WERI-Rb-1 (cell line): ENCODE data around the gene HASPIN.

Experiments
- DNase-seq: peaks from one replicate; pipeline ENCODE4 v3.0.0-alpha.2; 2020
- H3K27ac ChIP-seq: fragments of 250-450 bp; sonication (Bioruptor Pico); 2 replicates; pipeline ENCODE4 v1.5.1; 2020; ENCODE audit warnings: mild to moderate bottlenecking, moderate library complexity
- H3K27me3 ChIP-seq: fragments of 250-450 bp; sonication (Bioruptor Pico); 2 replicates; pipeline ENCODE4 v1.5.1; 2021; ENCODE audit warnings: mild to moderate bottlenecking, low read depth, moderate library complexity; ENCODE audit not compliant: insufficient read depth, severe bottlenecking
- H3K36me3 ChIP-seq: fragments of 250-450 bp; sonication (Bioruptor Pico); 2 replicates; pipeline ENCODE4 v1.5.1; 2020; ENCODE audit warnings: mild to moderate bottlenecking, moderate library complexity
- H3K4me3 ChIP-seq: 2 replicates; pipeline ENCODE4 v1.5.1; 2011; ENCODE audit warnings: low read depth, mild to moderate bottlenecking, control low read depth, low read length
- H3K9me3 ChIP-seq: fragments of 250-450 bp; sonication (Bioruptor Pico); 2 replicates; pipeline ENCODE4 v1.5.1; 2021; ENCODE audit warnings: mild to moderate bottlenecking, moderate library complexity; ENCODE audit not compliant: severe bottlenecking
- TF ChIP-seq, protein P1 (sequence below): IDR thresholded peaks from 2 replicates; pipeline ENCODE4 v1.5.1; 2011; ENCODE audit warnings: low read depth, mild to moderate bottlenecking, control low read depth, inconsistent platforms, low read length

HASPIN gene

DNA sequence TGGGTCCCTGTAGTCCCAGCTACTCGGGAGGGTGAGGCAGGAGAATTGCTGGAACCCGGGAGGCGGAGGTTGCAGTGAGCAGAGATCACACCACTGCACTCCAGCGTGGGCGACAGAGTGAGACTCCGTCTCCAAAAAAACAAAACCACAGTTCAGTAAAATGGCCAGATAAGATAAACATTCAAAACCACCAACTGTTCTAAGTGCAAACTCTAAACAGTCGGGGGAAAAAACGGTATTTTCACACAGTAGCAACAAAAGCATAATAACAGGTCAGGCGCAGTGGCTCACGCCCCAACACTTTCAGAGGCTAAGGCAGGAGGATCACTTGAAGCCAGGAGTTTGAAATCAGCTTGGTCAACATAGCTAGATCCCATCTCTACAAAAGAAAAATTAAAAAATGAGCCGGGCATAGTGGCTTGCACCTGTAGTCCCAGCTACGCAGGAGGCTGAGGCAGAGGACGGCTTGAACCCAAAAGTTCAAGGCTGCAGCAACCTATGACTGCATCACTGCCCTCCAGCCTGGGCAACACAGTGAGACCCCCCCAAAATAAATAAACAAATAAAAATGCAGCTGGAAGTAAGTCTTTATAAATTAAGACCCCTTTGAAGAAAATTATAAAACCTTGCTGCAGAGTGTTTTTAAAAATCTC, 10.8 kb upstream of the HASPIN start:
- TF ChIP-seq, protein P1, sequence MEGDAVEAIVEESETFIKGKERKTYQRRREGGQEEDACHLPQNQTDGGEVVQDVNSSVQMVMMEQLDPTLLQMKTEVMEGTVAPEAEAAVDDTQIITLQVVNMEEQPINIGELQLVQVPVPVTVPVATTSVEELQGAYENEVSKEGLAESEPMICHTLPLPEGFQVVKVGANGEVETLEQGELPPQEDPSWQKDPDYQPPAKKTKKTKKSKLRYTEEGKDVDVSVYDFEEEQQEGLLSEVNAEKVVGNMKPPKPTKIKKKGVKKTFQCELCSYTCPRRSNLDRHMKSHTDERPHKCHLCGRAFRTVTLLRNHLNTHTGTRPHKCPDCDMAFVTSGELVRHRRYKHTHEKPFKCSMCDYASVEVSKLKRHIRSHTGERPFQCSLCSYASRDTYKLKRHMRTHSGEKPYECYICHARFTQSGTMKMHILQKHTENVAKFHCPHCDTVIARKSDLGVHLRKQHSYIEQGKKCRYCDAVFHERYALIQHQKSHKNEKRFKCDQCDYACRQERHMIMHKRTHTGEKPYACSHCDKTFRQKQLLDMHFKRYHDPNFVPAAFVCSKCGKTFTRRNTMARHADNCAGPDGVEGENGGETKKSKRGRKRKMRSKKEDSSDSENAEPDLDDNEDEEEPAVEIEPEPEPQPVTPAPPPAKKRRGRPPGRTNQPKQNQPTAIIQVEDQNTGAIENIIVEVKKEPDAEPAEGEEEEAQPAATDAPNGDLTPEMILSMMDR: no peak
- H3K36me3 ChIP-seq: peaks cover 48% of the 10 kb centered on the region
- H3K4me3 ChIP-seq: no peak overlapping the region
- no peaks in the 10 kb centered on the region for H3K27me3 ChIP-seq
- H3K9me3 ChIP-seq: no peaks in the 10 kb centered on the region
- H3K27ac ChIP-seq: no peak overlapping the region
- no peak for DNase-seq

DNA sequence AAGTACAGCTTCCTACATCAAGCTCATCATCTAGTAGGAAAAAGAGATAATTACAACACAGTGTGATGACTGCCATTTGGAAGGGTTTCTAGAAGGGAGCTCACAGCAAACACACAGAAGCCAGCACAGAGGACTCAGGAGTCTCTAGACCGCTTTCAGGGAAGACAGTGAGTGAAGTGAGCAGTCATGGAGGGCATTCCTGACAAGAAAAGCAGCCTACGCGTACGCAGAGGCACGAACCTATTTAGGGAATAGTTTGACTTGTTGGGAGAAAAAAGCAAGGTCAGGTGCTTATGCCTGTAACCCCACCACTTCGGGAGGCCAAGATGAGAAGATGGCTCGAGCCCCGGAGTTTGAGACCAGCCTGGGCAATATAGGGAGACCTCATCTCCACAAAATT, 8.4 kb upstream of the HASPIN start:
- TF ChIP-seq, protein P1: no peak
- no peak for DNase-seq
- Histone ChIP-seq H3K27ac (no peak overlapping the region), H3K36me3 (peaks cover 63% of the 10 kb centered on the region), H3K9me3 (no peaks in the 10 kb centered on the region), H3K4me3 (no peak overlapping the region), H3K27me3 (no peaks in the 10 kb centered on the region)

DNA sequence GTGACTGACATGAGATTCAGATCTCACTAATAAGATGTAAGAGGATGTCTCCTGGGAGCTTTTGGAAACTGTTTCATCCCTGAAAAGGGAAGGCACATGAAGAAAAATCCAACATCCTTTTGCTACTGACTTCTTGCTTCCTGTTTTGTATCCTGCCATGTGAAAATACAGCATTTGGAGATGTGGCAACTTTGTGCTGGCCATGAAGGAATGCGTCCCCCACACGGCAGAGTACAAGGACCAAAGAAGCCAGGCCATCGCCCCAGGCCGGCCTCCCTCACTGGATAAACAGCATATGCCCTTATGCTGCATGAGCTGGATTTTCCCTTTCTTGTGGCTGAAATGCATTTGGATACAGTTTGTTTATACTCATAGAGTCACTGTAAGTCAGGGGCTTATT, 5.5 kb upstream of the HASPIN start:
- no peak for DNase-seq
- peaks cover 61% of the 10 kb centered on the region for H3K36me3 ChIP-seq
- TF ChIP-seq, protein P1: no peak
- H3K27ac ChIP-seq: no peak overlapping the region
- no peak overlapping the region for H3K4me3 ChIP-seq
- no peaks in the 10 kb centered on the region for H3K9me3 ChIP-seq
- H3K27me3 ChIP-seq: no peaks in the 10 kb centered on the region

DNA sequence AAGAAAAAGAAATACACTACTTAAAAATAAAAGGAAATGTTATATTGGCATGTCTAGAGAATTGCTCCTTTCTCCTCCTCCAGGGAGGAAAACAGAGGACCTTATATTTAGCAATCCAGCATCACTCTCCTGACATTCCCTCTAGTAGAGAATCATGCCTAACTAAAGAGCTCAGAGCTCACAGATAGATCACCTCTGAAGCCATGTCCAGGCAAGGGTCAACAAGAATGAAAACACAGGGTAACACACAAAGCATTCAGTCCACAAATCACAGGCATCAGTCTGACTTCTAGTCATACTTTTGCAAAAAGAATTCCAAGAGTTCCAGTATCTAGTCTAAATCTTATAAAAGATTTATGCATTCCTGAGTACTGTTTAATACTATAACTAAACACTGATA, 4.4 kb upstream of the HASPIN start:
- no peaks in the 10 kb centered on the region for H3K9me3 ChIP-seq
- DNase-seq: no peak
- TF ChIP-seq, protein P1: no peak
- H3K27ac ChIP-seq: no peak overlapping the region
- H3K36me3 ChIP-seq: peaks cover 62% of the 10 kb centered on the region
- no peaks in the 10 kb centered on the region for H3K27me3 ChIP-seq
- no peak overlapping the region for H3K4me3 ChIP-seq

DNA sequence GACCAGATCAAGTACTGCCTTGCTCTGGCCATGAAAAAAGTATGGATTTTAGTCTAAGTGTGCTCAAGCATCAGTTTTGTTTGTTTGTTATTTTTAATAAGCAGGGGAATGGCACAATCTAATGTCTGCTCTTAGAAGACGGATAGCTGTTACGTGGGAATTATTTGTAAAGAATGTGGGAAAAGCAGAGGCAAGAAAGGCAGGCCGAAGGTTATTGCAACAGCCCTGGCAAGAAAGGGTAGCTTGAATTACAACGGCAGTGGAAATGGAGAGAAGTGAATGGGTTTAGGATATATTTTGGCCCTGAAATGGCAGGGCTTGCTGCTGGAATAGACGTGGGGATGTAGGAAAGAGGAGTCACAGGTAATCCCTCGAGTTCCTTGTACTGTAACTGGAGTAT, 987 bp upstream of the HASPIN start:
- no peaks in the 10 kb centered on the region for H3K9me3 ChIP-seq
- H3K27me3 ChIP-seq: no peaks in the 10 kb centered on the region
- H3K27ac ChIP-seq: no peak overlapping the region
- no peak for DNase-seq
- H3K4me3 ChIP-seq: peak overlapping the region; percentile 92
- TF ChIP-seq, protein P1: no peak
- peaks cover 53% of the 10 kb centered on the region for H3K36me3 ChIP-seq

DNA sequence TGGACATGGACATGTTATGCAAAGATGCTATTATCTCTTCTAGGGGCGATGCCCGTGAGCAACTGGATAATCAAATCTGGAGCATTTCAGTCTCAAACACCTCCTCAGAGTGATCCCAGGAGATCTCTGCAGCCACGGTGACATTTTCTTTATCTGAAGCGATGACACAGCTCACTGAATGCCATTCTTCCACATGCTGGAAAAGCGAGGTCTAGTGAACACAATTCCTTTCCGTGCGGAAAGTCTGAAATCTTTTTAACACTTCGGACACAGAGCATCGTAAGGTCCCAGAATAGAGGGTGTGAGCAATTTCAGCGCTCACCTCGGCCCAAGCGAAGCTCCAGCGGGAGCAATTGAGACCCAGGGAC, 531 bp upstream of the HASPIN start:
- TF ChIP-seq, protein P1: no peak
- no peaks in the 10 kb centered on the region for H3K9me3 ChIP-seq
- H3K27me3 ChIP-seq: no peaks in the 10 kb centered on the region
- no peak for DNase-seq
- peak overlapping the region; percentile 92 for H3K4me3 ChIP-seq
- H3K27ac ChIP-seq: peak overlapping the region; percentile 91
- peaks cover 52% of the 10 kb centered on the region for H3K36me3 ChIP-seq
